Hematopoietic multipotent progenitor cell (in vitro differentiated cells): ENCODE measurements around the gene AURKAIP1. TPM values are rescaled to one million over a fixed set of nuclear protein-coding genes. Genes with fewer than 3 reads are reported as not detected.

Experiments
- DNase-seq, 3 donors: peaks; one replicate each; pipeline ENCODE4 v3.0.0-alpha.2; 2011 to 2015; ENCODE audit warnings: low read depth in 2 of 3, low spot score in 2 of 3
- total RNA-seq: library from RNA; depleted of rRNA; stranded (reverse); fragments of >200 nt; gene quantifications from one replicate; pipeline ENCODE4 v1.2.3, GENCODE V29; 2012

The AURKAIP1 gene
- total RNA-seq, 1 donor, result 30.2 TPM

DNA sequence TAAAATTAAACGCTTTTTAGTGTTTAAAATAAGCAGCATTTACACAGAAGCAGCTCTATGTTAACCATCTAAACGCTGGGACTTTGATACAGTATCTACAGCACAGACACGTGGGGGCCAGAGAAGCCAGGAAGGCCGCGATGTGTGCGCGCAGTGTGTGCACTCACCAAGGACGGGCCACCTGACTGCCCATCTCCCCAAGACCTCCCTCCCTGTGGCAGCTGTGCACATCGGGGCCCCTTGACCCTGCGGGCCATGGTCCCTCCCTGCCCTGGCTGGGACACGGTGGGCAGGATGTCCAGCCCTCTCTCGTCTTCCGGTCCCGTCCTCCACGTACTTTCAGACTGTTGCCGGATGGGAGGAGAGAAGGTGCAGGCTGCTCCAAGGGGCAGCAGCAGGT, 39.7 kb downstream of the AURKAIP1 start:
- DNase-seq, result no peak

GRCh38 chr1:1334835-1335234, 40.2 kb downstream of the AURKAIP1 start:
- DNase-seq, result no peak

GRCh38 chr1:1333551-1334241, 41.3 kb downstream of the AURKAIP1 start:
- no peak for DNase-seq

- DNase-seq, result no peak
Measured at GRCh38 chr1:1332774-1333480, 42.1 kb downstream of the AURKAIP1 start.

DNA sequence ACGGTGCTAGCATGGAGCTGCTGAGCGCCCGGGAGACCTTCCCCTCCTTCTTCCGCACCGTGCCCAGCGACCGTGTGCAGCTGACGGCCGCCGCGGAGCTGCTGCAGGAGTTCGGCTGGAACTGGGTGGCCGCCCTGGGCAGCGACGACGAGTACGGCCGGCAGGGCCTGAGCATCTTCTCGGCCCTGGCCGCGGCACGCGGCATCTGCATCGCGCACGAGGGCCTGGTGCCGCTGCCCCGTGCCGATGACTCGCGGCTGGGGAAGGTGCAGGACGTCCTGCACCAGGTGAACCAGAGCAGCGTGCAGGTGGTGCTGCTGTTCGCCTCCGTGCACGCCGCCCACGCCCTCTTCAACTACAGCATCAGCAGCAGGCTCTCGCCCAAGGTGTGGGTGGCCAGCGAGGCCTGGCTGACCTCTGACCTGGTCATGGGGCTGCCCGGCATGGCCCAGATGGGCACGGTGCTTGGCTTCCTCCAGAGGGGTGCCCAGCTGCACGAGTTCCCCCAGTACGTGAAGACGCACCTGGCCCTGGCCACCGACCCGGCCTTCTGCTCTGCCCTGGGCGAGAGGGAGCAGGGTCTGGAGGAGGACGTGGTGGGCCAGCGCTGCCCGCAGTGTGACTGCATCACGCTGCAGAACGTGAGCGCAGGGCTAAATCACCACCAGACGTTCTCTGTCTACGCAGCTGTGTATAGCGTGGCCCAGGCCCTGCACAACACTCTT, 42.8 kb downstream of the AURKAIP1 start:
- no peak for DNase-seq

- DNase-seq, result no peak
Measured at GRCh38 chr1:1331068-1331965, 43.7 kb downstream of the AURKAIP1 start, which contains the start of gene TAS1R3. TSS of gene TAS1R3 (plus strand) at chr1:1331280. CDS start at chr1:1331346, 66 bp downstream.

GRCh38 chr1:1330366-1331067, 44.5 kb downstream of the AURKAIP1 start:
- DNase-seq, result no peak

DNA sequence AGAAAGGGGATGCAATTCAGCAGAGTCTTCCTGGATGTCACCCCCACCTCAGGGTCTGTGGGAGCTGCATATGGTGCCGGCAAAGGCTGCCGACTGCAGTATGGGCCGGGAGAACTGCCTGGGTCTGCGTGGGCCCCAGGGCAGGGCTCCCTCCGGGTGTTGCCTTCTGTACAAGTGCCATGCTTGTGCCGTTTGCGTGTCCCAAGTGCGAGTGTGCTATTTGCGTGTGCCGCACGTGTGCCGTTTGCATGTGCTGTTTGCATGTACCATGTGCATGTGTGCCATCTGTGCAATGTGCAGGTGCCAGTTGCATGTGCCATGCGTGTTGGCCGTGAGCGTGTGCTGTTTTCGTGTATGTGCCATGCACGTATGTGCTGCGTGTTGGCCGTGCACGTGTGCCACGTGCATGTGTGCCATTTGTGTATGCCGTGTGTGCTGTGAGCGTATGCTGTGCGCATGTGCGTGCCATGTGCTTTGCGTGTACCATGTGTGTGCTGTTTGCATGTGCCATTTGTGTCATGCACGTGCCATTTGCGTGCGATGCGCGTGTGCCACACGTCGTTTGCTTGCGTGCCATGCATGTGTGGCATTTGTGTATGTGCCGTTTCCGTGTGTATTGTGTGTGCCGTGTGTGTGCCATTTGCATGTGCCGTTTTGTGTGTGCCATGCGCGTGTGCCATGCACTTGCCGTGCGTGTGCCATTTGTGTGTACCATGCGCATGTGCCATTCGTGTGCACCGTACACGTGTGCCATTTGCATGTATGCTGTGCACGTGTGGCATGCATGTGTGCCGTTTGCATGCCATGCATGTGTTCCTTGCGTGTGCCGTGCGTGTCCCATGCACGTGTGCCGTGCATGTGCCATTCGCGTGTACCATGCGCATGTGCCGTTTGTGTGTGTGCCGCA, 45.5 kb downstream of the AURKAIP1 start:
- DNase-seq, result no peak

- DNase-seq, result no peak
Measured at GRCh38 chr1:1328254-1328653, 46.8 kb downstream of the AURKAIP1 start.

GRCh38 chr1:1327291-1327690, 47.7 kb downstream of the AURKAIP1 start:
- no peak for DNase-seq

DNA sequence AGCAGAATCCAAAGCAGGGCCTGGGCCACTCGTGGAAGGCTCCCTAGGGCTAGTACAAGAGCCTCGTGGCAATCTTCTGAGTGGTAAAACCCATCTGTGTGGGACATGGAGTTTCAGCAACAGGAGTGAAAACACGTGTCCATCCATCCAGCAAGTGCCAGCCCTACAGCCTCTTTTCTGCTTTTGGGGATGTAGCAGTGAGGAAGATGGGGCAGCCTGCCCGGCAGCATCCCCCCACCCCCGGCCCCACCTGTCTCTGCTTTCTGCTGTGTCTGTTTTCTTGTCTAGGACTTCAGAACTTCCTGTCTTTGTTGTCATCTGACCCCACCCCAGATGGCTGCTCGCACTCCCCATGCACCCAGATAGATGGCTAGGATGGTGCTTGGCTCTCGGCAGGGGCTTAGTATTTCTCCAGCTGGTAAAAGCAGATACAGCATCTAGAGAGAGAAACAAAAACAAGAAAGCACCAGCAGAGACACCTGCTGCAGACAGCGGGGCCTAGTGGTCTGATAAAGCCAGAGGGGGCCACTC, 48.9 kb downstream of the AURKAIP1 start:
- no peak for DNase-seq

DNA sequence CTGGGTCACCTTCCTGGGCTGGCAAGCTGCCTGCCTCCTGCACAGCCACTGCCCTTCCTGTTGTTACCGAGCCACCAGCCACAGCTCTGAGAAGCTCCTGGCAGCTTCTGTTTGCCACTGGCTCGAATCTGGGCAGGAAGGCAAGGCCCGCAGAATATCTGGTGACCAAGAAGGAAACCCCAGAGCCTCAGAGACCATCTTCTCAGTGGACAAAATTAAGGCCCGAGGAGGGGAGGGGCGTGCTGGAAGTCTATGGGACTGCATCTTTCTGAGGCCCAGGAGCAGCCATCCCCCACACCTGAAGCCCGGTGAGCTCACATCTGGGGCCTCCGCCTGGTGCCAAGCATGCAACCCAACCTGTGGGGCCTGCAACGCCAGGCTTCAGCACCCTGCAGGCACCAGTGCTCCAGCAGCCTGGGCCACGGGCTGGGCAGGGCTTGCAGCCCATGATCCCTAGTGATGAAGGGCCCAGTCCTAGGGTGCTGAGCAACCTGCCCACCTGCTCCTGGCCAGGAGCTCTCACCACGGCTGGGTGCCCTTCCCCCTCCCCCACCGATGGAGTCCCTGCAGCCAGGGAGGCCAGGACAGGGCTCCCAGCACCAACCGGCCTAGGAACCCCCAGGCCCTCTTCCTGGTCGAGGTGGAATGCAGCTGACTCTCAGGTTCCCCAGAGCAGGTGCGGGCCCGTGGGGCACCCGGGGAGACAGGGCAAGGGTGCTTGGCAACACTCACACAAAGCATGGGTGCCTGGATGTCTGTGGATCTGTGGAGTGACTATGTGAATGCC, 49.5 kb downstream of the AURKAIP1 start:
- no peak for DNase-seq

DNA sequence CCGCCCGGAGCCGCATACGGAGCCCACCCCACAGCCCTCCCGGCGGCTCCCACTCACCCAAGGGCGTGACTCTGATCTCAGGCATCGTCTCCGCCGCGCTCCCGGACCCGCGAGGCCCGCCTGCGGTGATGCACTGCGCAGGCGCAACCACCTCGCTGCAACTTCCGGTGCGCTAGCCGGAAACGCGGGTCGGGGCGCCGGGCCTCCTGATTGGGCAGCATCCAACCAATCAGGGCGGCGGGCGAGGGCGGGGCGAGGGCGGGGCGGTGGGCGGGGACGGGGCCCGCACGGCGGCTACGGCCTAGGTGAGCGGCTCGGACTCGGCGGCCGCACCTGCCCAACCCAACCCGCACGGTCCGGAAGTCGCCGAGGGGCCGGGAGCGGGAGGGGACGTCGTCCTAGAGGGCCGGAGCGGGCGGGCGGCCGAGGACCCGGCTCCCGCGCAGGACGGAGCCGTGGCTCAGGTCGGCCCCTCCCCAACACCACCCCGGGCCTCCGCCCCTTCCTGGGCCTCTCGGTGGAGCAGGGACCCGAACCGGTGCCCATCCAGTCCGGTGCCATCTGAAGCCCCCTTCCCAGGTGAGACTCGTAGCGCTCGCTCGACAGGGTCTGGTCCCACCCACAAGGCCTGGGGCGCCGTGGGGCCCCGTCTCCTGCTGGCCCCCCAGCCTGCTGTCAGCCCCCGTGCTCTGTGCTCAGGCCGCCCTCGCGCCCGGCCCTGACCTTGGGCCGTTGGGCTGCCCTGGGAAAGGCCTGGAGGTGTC, 50.3 kb downstream of the AURKAIP1 start, which contains the start of the genes CPTP and INTS11:
Gene CPTP, plus strand, starts transcription at position 279 of the 764 bp plus-strand sequence. CDS start 2,109 bp downstream, outside the sequence.
Gene INTS11, minus strand, starts transcription at position 137 of the 764 bp plus-strand sequence. Its CDS starts 52 bp downstream, at position 85.
- peak; percentile 88 to 94 (median 92) for DNase-seq

DNA sequence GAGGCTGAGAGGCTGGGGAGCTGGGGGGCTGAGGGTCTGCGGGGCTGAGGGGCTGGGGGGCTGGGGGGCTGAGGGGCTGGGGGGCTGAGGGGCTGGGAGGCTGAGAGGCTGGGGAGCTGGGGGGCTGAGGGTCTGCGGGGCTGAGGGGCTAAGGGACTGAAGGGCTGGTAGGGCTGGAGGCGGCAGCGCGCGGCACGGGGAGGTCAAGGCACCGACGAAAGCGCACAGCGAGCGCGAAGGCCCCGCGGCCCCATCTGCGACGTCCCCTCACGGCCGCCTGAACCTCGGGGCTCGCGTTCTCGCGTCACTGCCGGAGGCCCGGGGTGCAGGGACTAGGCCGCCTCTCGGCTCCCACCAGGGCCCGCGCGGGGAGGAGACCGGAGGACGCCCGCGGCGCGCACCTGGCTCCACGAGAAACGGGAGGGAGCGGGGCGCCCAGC, 50.9 kb downstream of the AURKAIP1 start:
- DNase-seq, result no peak
